ENCODE measurements around the gene KCTD13. TPM values are rescaled to one million over a fixed set of nuclear protein-coding genes. Genes with fewer than 3 reads are reported as not detected.
"Not testable (repeated sequence)": the region's sequence is repeated elsewhere in the genome, so short reads cannot be mapped to it uniquely, and the experiment has no call there.

Gene KCTD13
- total RNA-seq, 1 donor from 2014 or later = 19.3 TPM

- Mint-ChIP-seq H3K27ac (ENCODE audit: unreplicated experiment) (peak overlapping the region; percentile 94), H3K27me3 (ENCODE audit: low read depth) (no peaks in the 10 kb centered on the region), H3K9me3 (ENCODE audit: low read depth) (no peaks in the 10 kb centered on the region), H3K36me3 (ENCODE audit: low read depth) (no peaks in the 10 kb centered on the region), H3K4me1 (ENCODE audit: low read depth) (peaks cover 23% of the 10 kb centered on the region), H3K4me3 (ENCODE audit: unreplicated experiment) (peak overlapping the region; percentile 84)
- no peak for TF ChIP-seq CTCF (IDR thresholded peaks at IDR 0.05)
- DNase-seq (ENCODE audit: low spot score) = no peak
Measured at GRCh38 chr16:29962344-29962994, 36.4 kb upstream of the KCTD13 start.

GRCh38 chr16:29961479-29962343 lies 35.7 kb upstream of the KCTD13 start, which contains the start of gene TMEM219:
Gene TMEM219 (plus strand): TSS chr16:29962079. CDS start chr16:29963144, 1,065 bp downstream.
- Mint-ChIP-seq H3K27ac (ENCODE audit: unreplicated experiment) (peak within 1 kb of the TSS; percentile 94), H3K4me1 (ENCODE audit: low read depth) (peaks cover 23% of the 10 kb centered on the region), H3K4me3 (ENCODE audit: unreplicated experiment) (peak within 1 kb of the TSS; percentile 84), H3K27me3 (ENCODE audit: low read depth) (no peaks in the 10 kb centered on the region), H3K36me3 (ENCODE audit: low read depth) (no peaks in the 10 kb centered on the region), H3K9me3 (ENCODE audit: low read depth) (no peaks in the 10 kb centered on the region)
- peak; percentile 75 for TF ChIP-seq CTCF (IDR thresholded peaks at IDR 0.05)
- DNase-seq (ENCODE audit: low spot score) = no peak

GRCh38 chr16:29961127-29961478 lies 35.1 kb upstream of the KCTD13 start:
- DNase-seq (ENCODE audit: low spot score) = no peak
- H3K27ac Mint-ChIP-seq (ENCODE audit: unreplicated experiment) = peak overlapping the region; percentile 77
- H3K4me3 Mint-ChIP-seq (ENCODE audit: unreplicated experiment) = peak overlapping the region; percentile 84

GRCh38 chr16:29959821-29960220 lies 33.8 kb upstream of the KCTD13 start:
- not testable (repeated sequence) for H3K4me3 Mint-ChIP-seq (ENCODE audit: unreplicated experiment); DNase-seq (ENCODE audit: low spot score); H3K27ac Mint-ChIP-seq (ENCODE audit: unreplicated experiment); H3K27me3 Mint-ChIP-seq (ENCODE audit: low read depth); H3K9me3 Mint-ChIP-seq (ENCODE audit: low read depth); H3K36me3 Mint-ChIP-seq (ENCODE audit: low read depth)
- H3K4me1 Mint-ChIP-seq (ENCODE audit: low read depth) = peaks cover 21% of the 10 kb centered on the region

More at GRCh38 chr16:29961127-29961478, 35.1 kb upstream of the KCTD13 start:
- Mint-ChIP-seq H3K4me1 (ENCODE audit: low read depth) (peaks cover 23% of the 10 kb centered on the region), H3K36me3 (ENCODE audit: low read depth) (no peaks in the 10 kb centered on the region), H3K27me3 (ENCODE audit: low read depth) (no peaks in the 10 kb centered on the region), H3K9me3 (ENCODE audit: low read depth) (no peaks in the 10 kb centered on the region)
- TF ChIP-seq CTCF (IDR thresholded peaks at IDR 0.05) = no peak

- Mint-ChIP-seq H3K4me3 (ENCODE audit: unreplicated experiment) (no peak overlapping the region), H3K27ac (ENCODE audit: unreplicated experiment) (no peak overlapping the region), H3K27me3 (ENCODE audit: low read depth) (no peaks in the 10 kb centered on the region), H3K4me1 (ENCODE audit: low read depth) (peaks cover 18% of the 10 kb centered on the region), H3K36me3 (ENCODE audit: low read depth) (no peaks in the 10 kb centered on the region), H3K9me3 (ENCODE audit: low read depth) (no peaks in the 10 kb centered on the region)
- no peak for DNase-seq (ENCODE audit: low spot score)
- no peak for TF ChIP-seq CTCF (IDR thresholded peaks at IDR 0.05)
Measured at GRCh38 chr16:29959293-29959692, 33.3 kb upstream of the KCTD13 start.
